Endothelial cell of umbilical vein (primary cell): ENCODE results near the gene NR2F2.

Experiments
- CTCF ChIP-seq, 2 donors: IDR thresholded peaks; 1 replicate in 1 of 2; 2 replicates in 1 of 2; pipeline ENCODE4 v1.5.1; 2011; ENCODE audit warnings: low read length in 2 of 2, mild to moderate bottlenecking in 2 of 2, moderate library complexity in 2 of 2, control low read depth in 1 of 2, inconsistent platforms in 1 of 2, low read depth in 1 of 2; ENCODE audit not compliant: insufficient read depth in 1 of 2; ENCODE audit errors: extremely low read depth in 1 of 2
- MYC ChIP-seq: IDR thresholded peaks from one replicate; pipeline ENCODE4 v1.6.1; 2011; ENCODE audit warnings: mild to moderate bottlenecking, low read depth, low read length
- POLR2A ChIP-seq: IDR thresholded peaks from 2 replicates; pipeline ENCODE4 v1.6.1; 2012; ENCODE audit warnings: low read depth, mild to moderate bottlenecking, control low read depth, low read length
- POLR2AphosphoS5 ChIP-seq: IDR thresholded peaks from 2 replicates; pipeline ENCODE4 v1.6.1; 2012; ENCODE audit warnings: low read depth, mild to moderate bottlenecking, control low read depth, low read length, moderate library complexity; ENCODE audit not compliant: insufficient read depth

GRCh38 chr15:96349857-96350720, 19.6 kb downstream of the NR2F2 start:
- TF ChIP-seq POLR2A (no peak), CTCF (IDR thresholded peaks at IDR 0.05; ENCODE audit: extremely low read depth in 1 of 2, insufficient read depth in 1 of 2, low read depth in 1 of 2, low read length in 2 of 2) (no peak), MYC (no peak), POLR2AphosphoS5 (no peak)
